HG02763 (cell line): ENCODE data around the gene GADL1.

Source experiments
- ATAC-seq: cut with Tn5 transposase; IDR thresholded peaks from one replicate; pipeline ENCODE4 v1.9.1; 2021; ENCODE audit warnings: mild to moderate bottlenecking, moderate library complexity; ENCODE audit not compliant: unreplicated experiment

Gene GADL1

GRCh38 chr3:30878862-30879261 is 15.6 kb downstream of the GADL1 start:
- ATAC-seq: no peak

DNA sequence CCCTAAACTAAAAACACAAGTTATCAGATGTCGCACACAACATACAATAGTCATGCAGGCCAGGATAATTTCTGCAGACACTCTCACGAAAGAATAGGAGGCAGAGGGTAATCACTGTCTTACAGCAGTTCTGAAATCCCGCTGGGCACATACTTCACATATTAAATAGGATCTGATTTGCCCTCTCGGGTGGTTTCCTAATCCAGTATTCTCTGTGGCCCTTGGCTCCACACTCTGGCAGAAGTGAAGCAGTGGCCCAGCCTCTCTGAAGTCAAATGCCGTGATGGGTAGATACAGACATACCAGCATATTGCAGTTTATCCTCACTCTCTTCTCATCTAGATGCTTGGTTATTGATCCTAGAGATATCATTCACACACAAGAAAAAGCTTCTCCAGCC is 19.0 kb downstream of the GADL1 start:
- ATAC-seq: no peak

- ATAC-seq: no peak
These were observed 20.8 kb downstream of the GADL1 start for GRCh38 chr3:30873671-30874070.

- ATAC-seq: no peak
These were observed 21.6 kb downstream of the GADL1 start for GRCh38 chr3:30872879-30873278.

GRCh38 chr3:30871720-30872119 is 22.7 kb downstream of the GADL1 start:
- ATAC-seq: no peak

DNA sequence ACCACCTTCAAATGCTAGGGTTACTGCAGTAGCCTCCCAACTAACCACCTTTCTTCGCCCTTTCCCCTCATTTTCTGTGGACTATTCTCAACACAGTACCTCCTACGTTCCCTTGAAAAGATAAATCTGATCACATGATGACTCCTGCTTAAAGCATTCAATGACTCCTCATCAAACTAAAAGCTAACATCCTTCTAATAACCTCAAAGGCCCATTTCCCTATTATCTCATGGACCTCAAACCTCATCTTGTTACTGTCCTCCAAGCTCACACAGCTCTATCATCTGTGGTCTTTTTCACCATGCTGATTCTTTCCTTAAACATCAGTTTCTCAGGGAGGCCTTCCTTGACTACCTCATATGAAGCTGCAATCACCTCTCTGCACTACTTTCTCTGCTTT is 29.6 kb downstream of the GADL1 start:
- no peak for ATAC-seq

DNA sequence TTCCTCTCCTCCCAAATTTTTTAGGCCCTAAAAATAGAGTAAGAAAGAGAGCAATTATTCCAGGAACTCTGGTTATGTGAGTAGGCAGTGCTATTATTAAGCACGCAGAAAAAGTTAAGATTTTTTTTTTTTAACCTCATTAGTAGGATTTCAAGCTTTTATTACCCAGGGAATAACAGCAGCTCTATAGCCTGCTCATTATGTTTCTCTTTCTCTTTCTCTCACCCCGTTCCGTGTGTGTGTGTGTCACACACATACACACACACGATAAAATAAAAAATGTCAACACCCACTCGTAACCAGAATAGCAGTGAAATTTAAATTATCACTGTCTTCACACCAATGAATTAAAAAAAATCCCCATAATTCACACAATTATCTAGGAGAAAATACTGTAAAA is 30.3 kb downstream of the GADL1 start:
- ATAC-seq: no peak

GRCh38 chr3:30862004-30862403 is 32.5 kb downstream of the GADL1 start:
- no peak for ATAC-seq

GRCh38 chr3:30858894-30859389 is 35.5 kb downstream of the GADL1 start:
- no peak for ATAC-seq

DNA sequence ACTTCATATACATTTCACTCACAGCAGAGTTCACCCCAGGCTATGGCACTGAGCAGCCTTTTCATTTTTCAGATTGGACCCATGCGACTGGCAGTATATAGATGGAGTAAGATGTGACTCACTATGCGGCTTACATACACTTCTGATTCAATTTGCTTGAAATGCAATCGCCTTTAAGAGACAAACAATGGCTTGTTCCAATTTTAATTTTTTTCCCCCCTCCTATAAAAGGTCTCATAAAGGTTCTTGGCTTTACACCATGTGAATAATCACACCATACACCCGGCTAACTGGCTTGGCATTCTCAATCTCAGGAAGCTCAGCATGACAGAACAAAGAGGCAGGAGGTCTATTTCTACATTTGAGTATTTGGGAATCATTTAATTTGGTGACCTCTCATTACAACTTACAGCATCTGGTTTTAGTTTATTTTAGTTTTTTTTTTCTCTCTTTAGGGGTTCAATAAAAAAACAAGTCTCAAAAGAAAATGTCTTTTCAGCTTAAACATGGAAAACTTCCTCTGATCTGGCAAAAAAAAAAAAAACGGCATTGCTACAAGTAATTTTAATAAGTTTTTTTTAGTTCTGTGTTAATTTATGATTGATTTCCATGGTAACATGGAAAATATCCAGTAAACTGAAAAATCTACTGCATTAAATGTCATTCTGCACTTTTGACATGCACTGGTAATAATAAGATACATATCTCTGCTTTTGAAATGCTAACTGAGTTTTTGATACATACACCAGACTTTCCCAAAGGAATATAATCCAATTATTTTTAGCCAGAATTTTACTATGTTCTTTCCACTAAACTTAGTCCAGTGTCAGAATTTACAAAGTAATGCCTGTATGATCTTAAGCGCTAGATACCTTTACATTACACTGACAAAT is 38.8 kb downstream of the GADL1 start:
- no peak for ATAC-seq

GRCh38 chr3:30852833-30853232 is 41.6 kb downstream of the GADL1 start:
- ATAC-seq: no peak

- ATAC-seq: no peak
These were observed 46.2 kb downstream of the GADL1 start for GRCh38 chr3:30848087-30848779.

DNA sequence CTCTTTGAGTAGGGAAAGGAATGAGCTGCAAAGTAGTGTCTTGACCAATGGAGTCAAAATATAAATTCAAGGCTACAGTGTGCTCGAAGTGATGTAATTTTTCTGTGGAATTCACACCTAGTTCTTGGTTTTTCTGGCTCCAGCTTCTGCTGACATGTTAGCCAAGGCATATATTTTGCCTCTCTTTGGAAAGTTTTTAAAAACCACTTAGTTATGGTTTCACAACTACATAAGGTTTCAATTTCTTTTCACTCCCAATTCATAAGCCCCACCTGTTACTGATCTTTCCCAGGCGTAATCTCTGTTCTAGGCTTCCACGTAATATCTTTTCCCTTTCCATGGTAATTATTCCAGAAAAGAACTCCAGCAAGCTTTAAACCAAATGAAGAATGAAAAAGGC is 46.9 kb downstream of the GADL1 start:
- no peak for ATAC-seq

DNA sequence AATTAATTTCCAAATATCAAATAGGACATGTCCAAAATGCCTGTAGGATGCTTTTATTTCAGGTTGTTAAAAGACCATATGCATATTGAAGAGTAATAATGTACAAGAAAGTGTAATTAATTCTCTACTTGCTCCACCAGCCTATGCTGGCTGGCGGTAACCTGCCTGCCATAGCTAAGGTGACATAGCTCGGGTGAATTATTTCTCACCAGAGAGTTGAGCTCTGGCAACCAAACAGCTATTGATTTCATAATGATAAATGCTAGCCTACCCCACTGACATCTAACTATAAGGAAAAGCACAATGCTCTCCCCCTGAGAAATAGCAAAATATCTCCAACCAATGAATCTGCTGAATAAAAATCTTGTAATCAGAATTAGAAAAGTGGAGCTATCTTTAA is 48.9 kb downstream of the GADL1 start:
- ATAC-seq: no peak

DNA sequence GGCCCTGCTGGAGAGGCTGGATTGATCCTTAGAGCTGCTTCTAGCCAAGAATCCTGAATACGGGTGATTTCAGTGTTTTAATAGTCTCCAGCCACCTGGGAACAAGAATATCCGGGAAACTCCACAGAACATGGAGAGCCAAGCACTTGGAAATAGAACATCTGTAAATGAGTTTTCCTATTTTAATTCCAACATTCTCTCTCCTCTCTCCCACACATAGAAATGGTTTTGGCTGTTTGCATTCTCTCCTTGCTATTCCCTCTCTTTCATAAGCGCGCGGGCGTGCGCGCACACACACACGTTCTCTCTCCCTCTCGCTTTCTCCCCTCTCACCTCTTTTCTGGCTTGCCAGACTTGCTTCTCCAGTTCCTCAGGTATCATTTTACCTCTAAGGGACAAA is 50.6 kb downstream of the GADL1 start:
- no peak for ATAC-seq

GRCh38 chr3:30836141-30836540 is 58.3 kb downstream of the GADL1 start:
- no peak for ATAC-seq

DNA sequence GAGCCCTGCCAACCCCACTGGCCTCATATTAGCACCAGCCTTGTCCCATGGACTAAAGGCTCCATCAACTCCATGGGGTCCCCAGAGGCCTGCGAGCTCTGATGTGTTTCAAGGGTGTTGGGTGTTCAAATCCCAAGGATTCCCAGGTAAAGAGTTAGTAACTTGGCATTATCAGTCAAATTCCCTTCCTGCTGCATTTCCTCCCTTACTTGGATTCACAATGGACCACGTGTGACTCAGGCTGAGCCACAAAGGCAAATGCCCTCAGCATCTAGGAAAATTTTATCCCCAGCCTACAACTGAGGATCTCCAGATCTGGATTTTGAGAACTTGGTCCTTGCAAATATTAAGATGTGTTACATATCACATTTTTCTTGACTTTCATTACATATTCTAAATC is 58.8 kb downstream of the GADL1 start:
- ATAC-seq: no peak

DNA sequence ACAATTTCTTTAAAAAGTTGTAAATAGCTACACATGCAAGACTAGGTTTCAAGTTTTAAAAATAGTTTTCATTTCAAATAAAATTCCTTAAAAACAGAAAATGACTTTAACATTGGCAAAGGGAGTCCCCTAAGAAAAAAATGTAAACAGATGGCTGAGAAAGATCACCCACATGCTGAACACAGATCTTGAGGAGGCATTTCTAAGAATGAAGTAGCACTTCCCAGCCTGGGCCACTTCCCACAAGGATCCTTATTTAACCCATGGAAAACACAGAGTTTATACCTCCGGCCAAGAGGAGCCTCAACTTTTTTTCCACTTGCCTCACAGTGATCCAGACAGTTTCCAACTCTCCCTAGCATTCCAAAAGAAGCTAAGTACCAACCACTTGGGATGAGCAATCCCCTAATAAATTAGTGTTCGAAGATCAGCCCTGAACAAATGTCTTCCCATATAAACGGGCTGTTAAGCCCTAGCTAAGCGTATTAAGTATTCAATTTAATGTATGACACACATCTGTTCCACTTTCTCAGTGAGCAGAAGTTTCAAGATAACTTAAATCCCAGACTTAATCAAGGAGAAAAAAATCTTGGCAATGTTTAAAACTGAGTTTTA is 61.4 kb downstream of the GADL1 start:
- ATAC-seq: no peak

DNA sequence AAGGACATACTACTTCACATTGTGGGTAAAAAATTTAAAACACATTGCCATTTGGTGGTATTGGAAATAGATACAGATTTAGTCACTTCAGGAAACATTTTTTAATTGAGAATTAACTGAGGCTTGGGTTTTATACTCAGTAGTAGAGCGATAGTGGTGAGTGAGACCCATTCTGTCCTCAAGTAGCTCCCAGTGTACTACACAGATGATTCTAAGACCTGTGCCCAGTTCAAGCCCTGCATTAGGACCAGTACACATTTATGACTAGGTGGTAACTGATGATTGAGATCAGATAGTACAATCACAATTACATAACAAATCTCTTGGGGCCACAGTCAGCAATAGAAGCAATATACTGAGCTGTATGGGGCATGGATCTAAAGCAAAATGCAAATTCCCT is 67.4 kb downstream of the GADL1 start:
- no peak for ATAC-seq

GRCh38 chr3:30826531-30826942 is 67.9 kb downstream of the GADL1 start:
- no peak for ATAC-seq

- ATAC-seq: no peak
These were observed 75.2 kb downstream of the GADL1 start for GRCh38 chr3:30819067-30819798.
